Bronchial epithelial cell (primary cell): ENCODE measurements around the gene ASCC3. TPM values are rescaled to one million over a fixed set of nuclear protein-coding genes. Genes with fewer than 3 reads are reported as not detected.
A peak's percentile ranks its signal among the peaks of the same experiment; 100 is the strongest.
"Not testable (repeated sequence)": the region's sequence is repeated elsewhere in the genome, so short reads cannot be mapped to it uniquely, and the experiment has no call there.

Experiments used
- DNase-seq: peaks from one replicate; pipeline ENCODE4 v3.0.0-alpha.2; 2010; ENCODE audit warnings: low read depth
- FAIRE-seq: peaks from 2 replicates; lab custom pipeline; 2011; peaks lifted over from hg19 to GRCh38; lab: Jason Lieb, UNC
- H3K27me3 ChIP-seq: 2 replicates; pipeline ENCODE4 v1.5.1; 2011; ENCODE audit warnings: low read length; ENCODE audit not compliant: control insufficient read depth, insufficient read depth
- H3K36me3 ChIP-seq: 2 replicates; pipeline ENCODE4 v1.5.1; 2011; ENCODE audit warnings: low read length; ENCODE audit not compliant: control insufficient read depth, insufficient read depth
- H3K4me3 ChIP-seq: 2 replicates; pipeline ENCODE4 v1.5.1; 2011; ENCODE audit warnings: mild to moderate bottlenecking, low read depth, low read length, control low read depth
- CTCF ChIP-seq: IDR thresholded peaks from 2 replicates; pipeline ENCODE4 v1.5.1; 2011; ENCODE audit warnings: mild to moderate bottlenecking, moderate library complexity, low read length, control low read depth, inconsistent platforms; ENCODE audit not compliant: insufficient read depth, severe bottlenecking
- total RNA-seq: library from RNA; depleted of rRNA; stranded (reverse); fragments of >200 nt; gene quantifications from 2 replicates; pipeline ENCODE4 v1.2.1, GENCODE V29; 2014

Gene ASCC3
- total RNA-seq, 1 donor from 2014 or later, result 52.7 TPM

GRCh38 chr6:100892693-100893092 is 11.6 kb upstream of the ASCC3 start:
- Histone ChIP-seq H3K27me3 (no peaks in the 10 kb centered on the region), H3K36me3 (no peaks in the 10 kb centered on the region), H3K4me3 (no peak overlapping the region)
- no peak for TF ChIP-seq CTCF
- FAIRE-seq (no peak), DNase-seq (no peak)

GRCh38 chr6:100892116-100892515 is 11.0 kb upstream of the ASCC3 start:
- no peaks in the 10 kb centered on the region for H3K27me3 ChIP-seq
- no peak for TF ChIP-seq CTCF
- H3K36me3 ChIP-seq, result no peaks in the 10 kb centered on the region
- FAIRE-seq (no peak), DNase-seq (no peak)
- H3K4me3 ChIP-seq, result no peak overlapping the region

GRCh38 chr6:100891079-100891478 is 9.9 kb upstream of the ASCC3 start:
- H3K27me3 ChIP-seq, result no peaks in the 10 kb centered on the region
- H3K36me3 ChIP-seq, result no peaks in the 10 kb centered on the region
- TF ChIP-seq CTCF, result no peak
- no peak for DNase-seq
- FAIRE-seq, result no peak
- no peak overlapping the region for H3K4me3 ChIP-seq

GRCh38 chr6:100890646-100891045 is 9.5 kb upstream of the ASCC3 start:
- FAIRE-seq, H3K27me3 ChIP-seq: not testable (repeated sequence)

GRCh38 chr6:100889351-100889750 is 8.2 kb upstream of the ASCC3 start:
- no peaks in the 10 kb centered on the region for H3K27me3 ChIP-seq
- no peak for DNase-seq
- no peak for TF ChIP-seq CTCF
- H3K36me3 ChIP-seq, result no peaks in the 10 kb centered on the region
- no peak for FAIRE-seq
- H3K4me3 ChIP-seq, result no peak overlapping the region

More at GRCh38 chr6:100890646-100891045, 9.5 kb upstream of the ASCC3 start:
- not testable (repeated sequence) for DNase-seq, H3K4me3 ChIP-seq, H3K36me3 ChIP-seq

GRCh38 chr6:100886076-100886475 is 4.9 kb upstream of the ASCC3 start:
- peak; percentile 4 for DNase-seq
- no peaks in the 10 kb centered on the region for H3K36me3 ChIP-seq
- H3K4me3 ChIP-seq, result no peak overlapping the region
- TF ChIP-seq CTCF, result no peak
- H3K27me3 ChIP-seq, result no peaks in the 10 kb centered on the region
- no peak for FAIRE-seq
